Measurements from ENCODE around the gene IL20.
"Not testable (repeated sequence)": the region's sequence is repeated elsewhere in the genome, so short reads cannot be mapped to it uniquely, and the experiment has no call there.

Gene IL20

DNA sequence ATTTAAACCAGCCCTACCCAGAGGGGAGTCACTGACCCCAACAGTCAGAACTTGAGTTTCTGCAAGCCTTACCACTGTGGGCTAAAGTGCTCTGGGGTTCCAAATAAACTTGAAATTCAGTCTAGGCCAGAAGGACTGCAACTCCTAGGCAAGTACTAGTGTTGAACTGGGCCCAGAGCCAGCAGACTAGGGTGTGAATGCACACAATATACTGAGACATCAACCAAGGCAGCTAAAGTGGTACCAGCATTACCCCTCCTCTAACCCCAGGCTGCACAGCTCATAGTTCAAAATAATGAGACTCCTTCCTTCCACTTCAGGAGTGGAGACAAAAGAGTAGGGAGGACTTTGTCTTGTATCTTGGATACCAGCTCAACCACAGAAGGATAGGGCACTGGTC, 18.9 kb upstream of the IL20 start:
- no peak for DNase-seq

DNA sequence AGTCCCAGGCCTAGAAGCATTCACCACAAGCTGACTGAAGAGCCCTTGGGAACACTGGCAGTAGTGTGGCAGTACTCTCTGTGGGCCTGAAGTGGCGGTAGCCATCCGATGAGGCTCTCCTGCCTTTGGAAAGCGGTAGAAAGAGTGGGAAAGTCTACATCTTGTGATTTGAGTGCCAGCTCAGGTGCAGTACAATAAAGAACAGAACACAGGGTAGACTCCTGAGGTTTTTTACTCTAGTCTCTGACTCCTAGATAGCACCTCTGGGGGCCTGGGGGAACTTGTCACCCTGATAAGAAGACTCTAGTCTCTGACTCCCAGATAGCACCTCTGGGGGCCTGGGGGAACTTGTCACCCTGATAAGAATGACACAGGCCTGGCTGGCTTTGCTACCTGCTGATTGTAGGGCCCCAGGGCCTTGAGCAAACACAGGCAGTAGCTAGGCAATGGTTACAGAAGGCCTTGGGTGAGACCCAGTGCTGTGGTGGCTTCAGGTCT, 18.0 kb upstream of the IL20 start:
- DNase-seq: no peak

DNA sequence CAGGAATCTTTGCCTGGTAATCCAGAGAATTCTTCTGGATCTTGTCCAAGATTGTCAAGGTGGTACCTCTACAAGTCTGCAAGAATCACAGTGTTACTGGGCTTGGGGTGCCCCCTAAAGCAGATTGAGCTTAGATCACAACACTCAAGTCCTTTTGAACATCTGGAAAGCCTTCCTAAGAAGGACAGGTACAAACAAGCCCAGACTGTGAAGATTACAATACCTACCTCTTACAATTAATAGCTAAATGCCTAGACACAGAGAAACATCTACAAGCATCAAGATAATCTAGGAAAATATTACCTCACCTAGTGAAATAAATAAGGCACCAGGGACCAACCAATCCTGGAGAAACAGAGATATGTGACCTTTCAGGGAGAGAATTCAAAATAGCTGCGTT, 17.5 kb upstream of the IL20 start:
- no peak for DNase-seq

DNA sequence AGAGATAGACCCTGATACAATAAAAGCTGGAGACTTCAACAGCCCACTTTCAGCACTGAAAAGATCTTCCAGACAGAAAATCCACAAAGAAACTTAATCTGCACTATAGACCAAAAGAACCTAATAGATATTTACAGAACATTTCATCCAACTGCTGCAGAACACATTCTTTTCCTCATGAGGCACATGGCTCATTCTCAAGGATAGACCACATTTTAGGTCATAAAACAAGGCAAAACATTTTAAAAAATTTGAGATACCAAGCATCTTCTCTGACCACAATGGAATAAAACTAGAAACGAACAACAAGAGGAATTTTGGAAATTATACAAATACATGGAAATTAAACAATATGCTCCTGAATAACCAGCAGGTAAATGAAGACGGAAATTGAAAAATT, 15.0 kb upstream of the IL20 start:
- no peak for DNase-seq

DNA sequence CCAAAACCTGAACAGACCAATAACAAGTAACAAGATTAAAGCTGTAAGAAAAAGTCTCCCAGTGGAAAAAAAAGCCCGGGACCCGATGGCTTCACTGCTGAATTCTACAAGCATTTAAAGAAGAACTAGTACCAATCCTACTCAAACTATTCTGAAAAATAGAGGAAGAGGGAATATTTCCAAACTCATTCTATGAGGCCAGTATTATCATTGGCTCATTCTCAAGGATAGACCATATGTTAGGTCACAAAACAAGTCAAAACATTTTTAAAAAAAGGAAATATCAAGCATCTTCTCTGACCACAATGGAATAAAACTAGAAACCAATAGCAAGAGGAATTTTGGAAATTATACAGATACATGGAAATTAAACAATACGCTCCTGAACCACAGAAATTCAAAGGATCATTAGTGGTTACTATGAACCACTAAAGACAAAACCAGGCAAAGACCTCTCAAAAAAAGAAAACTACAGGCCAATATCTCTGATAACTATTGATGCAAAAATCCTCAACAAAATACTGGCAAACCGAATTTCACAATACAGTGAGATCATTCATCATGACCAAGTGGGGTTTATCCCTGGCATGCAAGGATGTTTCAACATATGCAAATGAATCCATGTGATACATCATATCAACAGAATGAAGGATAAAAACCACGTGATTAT, 13.9 kb upstream of the IL20 start:
- DNase-seq: no peak

DNA sequence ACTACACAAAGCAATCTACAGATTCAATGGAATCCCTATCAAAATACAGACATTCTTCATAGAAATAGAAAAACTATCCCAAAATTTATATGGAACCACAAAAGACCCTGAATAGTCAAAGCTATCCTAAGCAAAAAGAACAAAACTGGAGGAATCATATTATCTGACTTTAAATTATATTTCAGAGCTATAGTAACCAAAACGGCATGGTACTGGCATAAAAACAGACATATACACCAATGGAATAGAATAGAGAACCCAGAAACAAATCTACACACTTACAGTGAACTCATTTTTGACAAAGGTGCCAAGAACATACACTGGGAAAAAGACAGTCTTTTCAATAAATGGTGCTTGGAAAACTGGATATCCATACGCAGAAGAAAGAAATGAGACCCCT, 12.8 kb upstream of the IL20 start:
- not testable (repeated sequence) for DNase-seq

DNA sequence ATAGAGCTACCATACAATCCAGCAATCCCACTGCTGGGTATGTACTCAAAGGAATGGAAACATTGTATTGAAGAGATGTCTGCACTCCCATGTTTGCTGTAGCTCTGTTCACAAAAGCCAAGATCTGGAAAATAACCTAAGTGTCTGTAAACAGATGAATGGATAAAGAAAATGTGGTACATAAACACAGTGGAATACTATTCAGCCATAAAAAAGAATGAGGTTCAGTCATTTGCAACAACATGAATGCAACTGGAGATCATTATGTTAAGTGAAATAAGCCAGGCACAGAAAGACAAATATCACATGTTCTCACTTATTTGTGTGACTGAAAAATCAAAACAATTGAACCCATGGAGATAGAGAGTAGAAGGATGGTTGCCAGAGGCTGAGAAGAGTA, 11.7 kb upstream of the IL20 start:
- DNase-seq: not testable (repeated sequence)

DNA sequence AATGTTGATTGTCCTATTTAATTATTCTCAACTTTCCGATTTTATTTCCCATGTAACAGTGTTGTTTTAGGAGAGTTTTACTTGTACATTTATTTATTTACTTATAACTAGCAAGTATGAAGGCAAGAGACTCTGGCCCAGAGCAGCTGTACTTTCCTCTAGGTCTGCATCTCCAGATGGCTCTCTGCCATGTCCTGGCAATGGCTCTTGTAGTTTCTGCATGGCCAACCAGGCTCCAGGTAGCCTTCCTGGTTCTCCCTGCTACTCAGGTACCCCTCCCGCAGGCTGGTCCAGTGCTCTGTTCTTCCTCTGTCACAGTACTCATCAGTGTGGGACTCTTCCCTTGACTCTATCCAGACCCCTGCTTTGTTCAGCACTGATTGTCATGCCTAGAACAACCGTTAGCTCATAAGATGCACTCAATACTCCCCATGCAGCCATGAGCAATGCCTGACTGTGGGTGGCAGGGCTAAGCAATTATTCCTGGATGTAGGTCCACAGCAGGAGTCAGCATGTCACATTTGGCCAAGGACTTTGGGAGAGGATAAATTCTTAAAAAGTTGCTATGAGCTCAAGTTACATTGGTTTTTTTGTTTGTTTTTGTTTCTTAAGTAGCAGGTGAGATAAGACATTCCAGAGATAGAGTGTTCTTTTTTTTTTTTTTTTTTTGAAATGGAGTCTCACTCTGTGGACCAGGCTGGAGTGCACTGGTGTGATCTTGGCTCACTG, 10.9 kb upstream of the IL20 start:
- DNase-seq: no peak

DNA sequence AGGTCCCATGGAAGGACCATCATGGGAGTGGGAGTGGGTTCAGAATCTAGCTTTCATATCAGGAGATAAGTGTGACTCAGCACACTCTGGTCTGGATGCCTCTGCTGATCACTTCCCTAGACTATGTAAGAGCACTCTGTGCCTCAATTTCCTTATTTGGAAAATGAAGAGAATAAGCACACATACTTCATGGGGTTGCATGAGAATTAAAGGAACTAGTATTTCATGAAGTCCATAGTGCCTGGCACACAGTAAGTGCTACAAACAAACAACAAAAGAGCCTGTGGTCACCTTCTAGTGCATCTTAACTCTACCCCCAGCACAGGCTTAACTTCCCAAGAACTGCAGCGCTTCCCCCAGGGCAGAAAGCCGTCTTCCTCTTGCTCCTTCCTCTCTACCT, 9.6 kb upstream of the IL20 start:
- no peak for DNase-seq

DNA sequence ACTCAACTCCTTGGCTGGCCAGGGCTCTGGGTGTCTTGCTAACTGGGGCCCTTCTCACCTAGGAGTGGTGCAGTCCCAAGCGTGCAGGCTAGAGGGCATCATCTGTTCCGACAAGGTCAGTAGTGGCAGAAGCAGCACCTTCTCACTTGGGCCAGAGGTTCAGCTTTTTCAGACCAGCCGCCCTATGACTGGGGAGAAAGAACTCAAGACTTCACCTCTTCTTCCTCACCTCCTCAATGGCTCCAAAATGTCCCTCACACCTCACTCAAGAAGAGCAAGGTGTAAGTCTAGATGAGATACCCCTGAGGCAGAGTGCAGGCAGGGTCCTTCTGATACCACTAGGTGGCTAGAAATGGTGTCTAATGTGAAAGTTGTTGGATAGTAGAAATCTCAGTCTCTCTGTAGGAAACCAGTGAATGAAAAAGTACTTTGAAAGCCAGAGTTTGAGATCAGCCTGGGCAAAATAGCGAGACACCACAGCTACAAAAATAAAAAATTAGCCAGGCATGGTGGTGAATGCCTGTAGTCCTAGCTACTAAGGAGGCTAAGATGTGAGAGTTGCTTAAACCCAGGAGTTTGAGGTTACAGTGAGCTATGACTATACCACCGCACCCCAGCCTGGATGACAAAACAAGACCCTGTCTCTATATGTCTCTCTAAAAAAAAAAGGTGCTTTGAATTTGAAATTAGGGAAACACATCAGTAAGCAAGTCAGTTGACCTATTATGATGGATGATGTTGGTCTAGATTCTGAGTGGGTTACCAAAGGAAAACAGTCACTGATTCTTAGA, 8.6 kb upstream of the IL20 start:
- no peak for DNase-seq

DNA sequence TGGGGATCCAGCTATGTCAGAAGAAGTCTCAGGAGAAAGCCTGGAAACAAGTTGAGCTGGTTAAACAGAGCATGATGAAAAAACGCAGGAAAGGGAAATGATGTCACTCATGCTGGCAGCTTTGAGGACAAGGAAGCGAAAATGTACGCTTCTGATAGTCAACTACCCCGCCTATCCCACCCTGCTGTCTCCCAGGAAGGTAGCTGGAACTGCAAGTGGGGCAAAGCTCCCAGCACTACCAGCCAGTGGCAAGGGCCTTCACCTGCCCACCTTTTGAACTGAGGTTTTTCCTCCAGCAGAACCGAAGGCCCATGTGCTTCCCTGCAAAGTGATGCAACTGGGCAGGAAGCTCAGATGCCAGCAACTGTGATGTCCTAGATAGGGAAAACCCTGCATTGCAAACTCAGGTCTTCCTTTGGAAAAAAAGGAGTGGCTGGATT, 6.3 kb upstream of the IL20 start:
- no peak for DNase-seq

DNA sequence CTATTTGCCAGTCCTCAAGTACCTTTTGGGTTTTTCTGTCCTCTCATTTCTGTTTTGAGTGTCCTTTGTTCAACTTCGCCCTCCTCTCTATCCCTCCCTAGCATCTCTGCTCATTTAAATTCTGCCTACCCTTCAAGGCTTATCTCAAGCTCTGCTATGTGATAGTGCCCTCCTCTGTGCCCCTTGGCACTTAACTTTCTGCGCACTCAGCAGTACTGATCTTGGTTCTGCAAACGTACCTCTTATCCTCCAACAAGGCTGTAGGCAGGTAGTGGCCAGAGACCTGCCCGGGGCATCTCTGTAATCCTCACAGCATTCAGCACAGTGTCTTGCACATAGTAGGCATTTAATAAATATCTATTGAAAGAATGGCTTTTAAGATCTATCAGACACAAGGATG, 5.3 kb upstream of the IL20 start:
- no peak for DNase-seq

DNA sequence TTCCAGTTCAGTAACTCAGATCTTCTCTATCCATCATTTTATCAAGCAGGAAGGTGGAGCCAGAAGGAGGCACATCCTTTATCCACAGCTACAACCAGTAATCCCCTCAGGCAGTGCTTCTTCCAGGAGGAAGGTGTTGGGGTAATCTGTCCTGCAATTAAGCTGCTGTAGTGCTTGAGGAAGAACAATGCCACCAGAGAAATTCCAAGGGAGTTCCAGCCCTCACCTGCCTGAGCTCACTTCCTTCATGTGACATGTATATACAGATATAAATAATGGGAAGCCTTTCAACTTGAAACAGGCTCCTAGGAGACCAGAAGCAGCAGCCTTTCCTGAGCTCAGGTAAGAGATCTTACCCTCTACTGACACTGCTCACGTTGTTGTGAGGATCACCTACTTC, 2.2 kb upstream of the IL20 start:
- DNase-seq: no peak

DNA sequence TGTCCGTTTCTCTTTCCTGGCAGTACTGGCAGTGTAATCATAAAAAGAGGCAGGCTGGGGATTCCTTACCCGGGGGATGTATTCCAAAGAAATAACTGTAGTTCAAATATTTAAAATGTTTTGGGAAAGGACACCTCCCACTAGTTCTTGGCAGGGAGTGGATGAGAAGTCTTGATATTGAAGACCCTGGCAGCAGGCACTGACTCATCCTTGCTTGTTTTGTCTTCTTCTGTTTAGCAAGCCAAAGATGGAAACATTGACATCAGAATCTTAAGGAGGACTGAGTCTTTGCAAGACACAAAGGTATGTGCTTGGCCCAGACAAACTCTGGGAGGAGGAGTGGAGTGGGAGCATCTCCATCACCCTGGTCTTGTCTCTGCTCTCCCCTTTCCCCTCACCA, 639 bp downstream of the IL20 start:
- DNase-seq: no peak

DNA sequence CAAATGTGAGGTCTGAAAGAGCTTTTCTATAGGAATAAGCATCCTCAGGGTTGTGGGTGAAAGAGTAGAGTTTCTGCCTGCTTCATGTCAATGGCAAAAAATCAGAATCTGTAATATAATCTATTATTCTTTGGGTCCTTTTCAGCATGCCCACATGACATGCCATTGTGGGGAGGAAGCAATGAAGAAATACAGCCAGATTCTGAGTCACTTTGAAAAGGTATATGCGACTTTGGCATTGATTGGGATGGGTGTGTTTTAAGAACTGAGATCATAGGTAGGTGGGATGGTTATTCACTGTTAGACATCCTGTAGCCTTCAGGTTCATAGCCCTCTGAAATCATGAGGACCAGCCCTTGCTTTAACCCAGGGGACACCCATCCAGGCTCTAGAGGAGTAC, 1.8 kb downstream of the IL20 start:
- DNase-seq: no peak

DNA sequence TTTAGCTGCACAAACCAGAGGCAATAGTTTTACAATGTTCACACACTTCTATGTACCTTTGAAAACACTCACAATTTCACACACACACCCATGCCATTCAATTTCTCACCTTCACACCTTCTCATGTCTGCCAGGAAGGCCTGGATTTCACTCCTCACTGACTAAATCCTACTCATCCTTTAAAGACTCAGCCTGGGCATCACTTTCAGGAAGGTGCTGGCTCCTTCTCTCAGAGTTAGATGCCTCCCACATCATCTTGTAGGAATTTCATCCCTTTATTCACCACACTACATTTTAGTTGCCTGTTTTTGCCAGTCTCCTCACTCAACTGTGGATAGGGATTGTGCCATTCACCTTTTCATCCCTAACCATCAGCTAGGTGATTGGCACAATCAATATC, 2.3 kb downstream of the IL20 start:
- no peak for DNase-seq

DNA sequence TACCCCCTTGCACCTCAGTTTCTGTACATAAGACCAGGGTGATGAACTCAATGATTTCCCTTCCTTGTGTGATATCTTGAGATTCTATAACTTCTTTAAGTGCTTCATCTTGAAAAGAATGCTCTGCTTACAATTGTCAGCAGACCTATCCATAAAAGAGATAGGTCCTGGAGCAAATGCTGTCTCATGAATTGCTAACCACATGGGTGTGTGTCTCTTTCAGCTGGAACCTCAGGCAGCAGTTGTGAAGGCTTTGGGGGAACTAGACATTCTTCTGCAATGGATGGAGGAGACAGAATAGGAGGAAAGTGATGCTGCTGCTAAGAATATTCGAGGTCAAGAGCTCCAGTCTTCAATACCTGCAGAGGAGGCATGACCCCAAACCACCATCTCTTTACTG, 2.8 kb downstream of the IL20 start:
- no peak for DNase-seq

DNA sequence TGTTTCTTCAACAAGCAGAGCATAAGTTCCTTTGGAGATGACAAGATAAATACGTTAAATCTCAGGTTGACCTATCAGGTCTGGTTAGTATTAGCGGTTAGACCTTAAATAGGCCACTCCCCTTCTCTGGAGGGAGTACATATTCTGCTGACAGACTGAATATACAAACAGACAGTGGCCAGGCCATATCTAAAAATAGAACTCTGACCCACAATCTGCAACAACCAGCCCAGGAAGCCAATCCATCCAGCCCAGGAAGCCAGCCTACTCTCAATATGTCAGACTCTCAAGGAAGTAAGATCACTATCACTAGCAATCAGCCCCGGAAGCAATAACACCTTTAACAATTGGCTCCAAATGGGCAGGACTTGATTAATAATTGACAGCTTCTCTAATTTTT, 6.7 kb downstream of the IL20 start:
- DNase-seq: no peak

DNA sequence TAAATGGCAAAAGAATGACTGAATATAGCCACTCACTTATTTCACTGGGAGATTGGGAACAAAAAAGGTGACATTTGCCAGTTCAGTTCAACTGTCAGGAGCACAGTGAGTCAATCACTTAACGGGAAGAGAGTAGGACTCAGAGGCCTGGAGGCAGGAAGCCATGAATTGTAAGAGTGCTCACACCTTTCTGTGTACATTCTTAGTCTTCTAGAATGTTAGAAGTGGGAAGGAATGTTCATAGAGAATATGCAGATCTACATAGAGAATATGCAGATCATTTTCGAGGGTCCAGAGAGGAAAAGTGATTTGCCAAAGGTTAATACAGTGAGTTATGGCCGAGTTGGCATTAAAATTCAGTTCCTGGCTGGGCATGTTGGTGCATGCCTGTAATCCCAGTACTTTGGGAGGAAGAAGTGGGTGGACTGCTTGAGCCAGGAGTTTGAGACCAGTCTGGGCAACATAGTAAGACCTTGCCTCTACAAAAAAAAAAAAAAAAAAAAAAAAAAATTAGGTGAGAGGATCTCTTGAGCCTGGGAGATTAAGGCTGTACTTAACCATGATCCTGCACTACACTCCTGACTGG, 8.3 kb downstream of the IL20 start:
- DNase-seq: no peak

DNA sequence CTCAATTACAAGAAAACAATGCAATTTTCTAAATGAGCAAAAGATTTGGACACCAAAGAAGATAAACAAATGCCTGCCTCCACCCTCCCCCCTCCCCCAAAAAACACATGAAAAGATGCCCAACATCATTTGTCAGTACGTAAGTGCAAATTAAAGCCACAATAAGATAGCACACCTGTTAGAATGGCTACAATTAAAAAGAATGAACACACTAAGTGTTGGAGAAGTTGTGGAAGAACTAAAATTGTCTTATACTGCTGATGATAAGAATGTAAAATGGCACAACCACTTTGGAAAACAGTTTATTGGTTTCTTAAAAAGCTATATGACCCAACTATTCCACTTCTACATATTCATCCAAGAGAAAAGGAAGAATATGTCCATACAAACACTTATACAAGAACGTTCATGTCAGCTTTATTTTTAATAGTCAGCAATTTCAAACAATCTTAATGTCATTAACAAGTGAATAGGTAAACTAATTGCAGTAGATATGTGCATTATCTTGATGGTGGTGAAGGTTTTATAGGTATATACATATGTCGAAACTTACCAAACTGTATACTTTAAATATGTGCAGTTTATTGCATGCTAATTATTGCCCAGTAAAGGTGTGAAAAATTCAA, 10.4 kb downstream of the IL20 start:
- no peak for DNase-seq

DNA sequence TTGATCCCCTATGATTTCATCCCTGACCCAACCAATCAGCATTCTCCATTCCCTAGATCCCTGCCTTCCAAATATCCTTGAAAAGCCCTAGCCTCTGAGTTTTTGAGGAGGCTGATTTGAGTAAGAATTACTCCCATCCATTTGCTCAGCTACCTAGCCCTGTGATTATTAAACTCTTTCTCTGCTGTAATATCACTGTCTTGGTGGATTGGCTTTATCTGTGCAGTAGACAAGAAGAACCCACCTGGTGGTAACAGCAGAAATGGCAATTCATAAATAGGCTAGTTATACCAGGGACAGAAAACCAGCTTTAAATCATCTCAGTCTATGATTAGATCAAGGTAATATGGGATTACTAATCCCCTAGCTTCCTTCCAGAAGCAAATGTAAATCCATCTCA, 13.0 kb downstream of the IL20 start:
- no peak for DNase-seq

DNA sequence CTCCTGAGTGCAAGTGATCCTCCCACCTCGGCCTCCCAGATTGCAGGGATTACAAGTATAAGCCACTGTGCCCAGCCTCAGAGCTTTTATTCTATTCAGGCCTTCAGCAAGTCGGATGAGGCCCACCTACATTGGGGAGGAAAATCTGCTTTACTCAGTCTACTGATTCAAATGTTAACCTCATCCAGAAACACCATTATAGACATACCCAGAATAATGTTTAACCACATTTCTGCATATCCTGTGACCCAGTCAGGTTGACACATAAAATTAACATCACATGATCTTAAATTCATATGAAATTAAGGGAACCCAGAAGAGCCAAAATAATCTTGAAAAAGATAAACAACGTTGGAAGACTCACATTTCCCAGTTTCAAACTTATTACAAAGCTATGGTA, 14.9 kb downstream of the IL20 start:
- DNase-seq: no peak

DNA sequence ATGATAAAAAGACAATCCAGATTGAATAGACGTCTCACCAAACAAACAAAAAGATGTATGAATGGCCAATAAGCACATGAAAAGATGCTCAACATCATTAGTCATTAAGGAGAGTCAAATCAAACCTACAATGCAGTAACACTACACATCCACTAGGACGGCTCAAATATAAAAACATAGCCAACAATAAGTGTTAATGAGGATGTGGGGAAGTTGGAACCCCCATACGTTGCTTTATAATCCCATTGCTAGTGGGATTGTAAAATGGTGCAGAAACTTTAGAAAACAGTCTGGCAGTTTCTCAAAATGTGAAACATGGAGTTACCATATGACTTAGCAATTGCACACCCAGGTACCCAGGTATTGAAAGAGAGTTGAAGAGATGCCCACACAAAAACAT, 17.1 kb downstream of the IL20 start:
- DNase-seq: no peak
